Stimulated activated CD4-positive, alpha-beta T cell treated with anti-CD3 and anti-CD28 coated beads, TNF-alpha, amount 100 ng/mL, for 4 hours (primary cell): ENCODE results near the gene SMYD4.

Experiments used
- DNase-seq, 3 experiments: peaks; one replicate each; pipeline ENCODE4 v3.0.0-alpha.2; 2020; ENCODE audit warnings: low read depth in 3 of 3

SMYD4 gene

GRCh38 chr17:1730326-1731193 lies 99.1 kb downstream of the SMYD4 start:
- no peak for DNase-seq

- no peak for DNase-seq
Measured at GRCh38 chr17:1729966-1730325, 99.8 kb downstream of the SMYD4 start.
